GM18502 (cell line): ENCODE data around the gene MRPS30.
"Not testable (repeated sequence)": the region's sequence is repeated elsewhere in the genome, so short reads cannot be mapped to it uniquely, and the experiment has no call there.

Experiments used
- ATAC-seq: cut with Tn5 transposase; IDR thresholded peaks from one replicate; pipeline ENCODE4 v1.9.1; 2021; ENCODE audit warnings: mild to moderate bottlenecking; ENCODE audit not compliant: unreplicated experiment, poor library complexity

The MRPS30 gene

DNA sequence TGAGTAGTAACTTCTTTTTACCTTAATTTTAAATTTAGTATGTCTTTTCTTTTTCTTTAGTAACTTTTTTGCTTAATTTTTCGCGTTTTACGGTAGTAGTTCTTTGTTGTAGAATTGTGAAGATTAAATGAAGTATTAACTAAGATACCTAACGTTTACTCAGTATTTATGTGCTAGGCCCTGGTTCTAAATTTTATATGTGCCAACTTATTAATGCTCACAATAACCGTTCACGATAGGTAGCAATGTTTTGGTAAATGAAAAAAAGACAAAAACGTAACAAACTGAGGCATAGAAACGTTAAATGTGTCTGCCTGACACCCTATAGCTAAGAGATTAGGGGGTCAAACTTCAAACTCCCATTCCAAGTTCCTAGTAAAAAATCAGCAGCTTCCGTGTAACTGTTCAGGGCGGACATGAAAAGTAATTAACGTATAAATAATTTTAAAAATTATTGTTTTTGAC is 1.2 kb downstream of the MRPS30 start:
- ATAC-seq, result no peak

DNA sequence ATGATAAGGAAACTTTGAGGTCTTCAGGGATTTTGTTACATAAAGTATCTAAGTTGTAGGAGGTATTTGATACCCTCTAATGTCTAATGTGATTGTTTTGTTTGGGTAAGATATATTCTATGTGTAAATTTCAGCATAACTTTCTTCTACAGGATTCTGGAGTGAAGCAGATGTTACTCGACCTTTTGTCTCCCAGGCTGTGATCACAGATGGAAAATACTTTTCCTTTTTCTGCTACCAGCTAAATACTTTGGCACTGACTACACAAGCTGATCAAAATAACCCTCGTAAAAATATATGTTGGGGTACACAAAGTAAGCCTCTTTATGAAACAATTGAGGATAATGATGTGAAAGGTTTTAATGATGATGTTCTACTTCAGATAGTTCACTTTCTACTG is 6.0 kb downstream of the MRPS30 start:
- no peak for ATAC-seq

DNA sequence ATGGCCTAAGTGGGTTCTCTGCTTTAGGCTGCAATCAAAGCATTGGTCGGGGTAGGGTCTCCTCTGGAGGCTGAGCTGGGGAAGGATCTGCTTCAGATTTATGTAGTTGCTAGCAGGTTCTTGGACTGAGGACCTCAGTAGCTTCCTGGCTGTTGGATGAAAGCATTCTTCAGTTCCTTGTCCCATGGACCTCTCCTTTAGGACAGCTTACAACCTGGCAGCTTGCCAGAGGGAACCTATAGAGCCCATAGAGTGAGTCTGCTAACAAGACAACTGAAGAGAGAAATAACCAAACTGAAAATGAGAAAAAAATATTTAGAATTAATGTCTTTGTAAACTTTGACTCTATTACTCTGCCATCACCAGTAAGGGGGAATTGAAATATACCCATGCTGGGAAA is 12.4 kb downstream of the MRPS30 start:
- ATAC-seq, result no peak

DNA sequence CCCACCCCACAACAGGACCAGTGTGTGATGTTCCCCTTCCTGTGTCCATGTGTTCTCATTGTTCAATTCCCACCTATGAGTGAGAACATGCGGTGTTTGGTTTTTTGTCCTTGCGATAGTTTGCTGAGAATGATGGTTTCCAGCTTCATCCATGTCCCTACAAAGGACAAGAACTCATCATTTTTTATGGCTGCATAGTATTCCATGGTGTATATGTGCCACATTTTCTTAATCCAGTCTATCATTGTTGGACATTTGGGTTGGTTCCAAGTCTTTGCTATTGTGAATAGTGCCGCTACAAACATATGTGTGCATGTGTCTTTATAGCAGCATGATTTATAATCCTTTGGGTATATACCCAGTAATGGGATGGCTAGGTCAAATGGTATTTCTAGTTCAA is 15.9 kb downstream of the MRPS30 start:
- not testable (repeated sequence) for ATAC-seq

DNA sequence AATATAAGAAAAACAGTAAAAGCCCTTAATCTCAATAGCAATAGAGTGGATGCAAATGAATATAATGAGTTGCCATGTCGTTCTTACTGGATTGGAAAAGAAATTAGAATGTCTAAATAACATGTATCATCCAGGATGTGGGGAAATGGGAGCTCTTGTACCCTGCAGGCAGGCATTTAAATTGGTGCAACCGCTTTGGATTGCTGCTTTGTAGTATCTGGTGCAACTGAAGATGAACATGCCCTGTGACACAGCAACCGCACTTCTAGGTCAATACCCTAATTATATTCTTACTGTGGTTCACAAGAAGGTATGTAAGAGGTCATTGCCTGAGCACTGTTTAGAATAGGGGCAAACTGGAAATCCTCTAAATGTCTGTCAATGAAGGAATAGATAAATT is 18.9 kb downstream of the MRPS30 start:
- ATAC-seq, result no peak

DNA sequence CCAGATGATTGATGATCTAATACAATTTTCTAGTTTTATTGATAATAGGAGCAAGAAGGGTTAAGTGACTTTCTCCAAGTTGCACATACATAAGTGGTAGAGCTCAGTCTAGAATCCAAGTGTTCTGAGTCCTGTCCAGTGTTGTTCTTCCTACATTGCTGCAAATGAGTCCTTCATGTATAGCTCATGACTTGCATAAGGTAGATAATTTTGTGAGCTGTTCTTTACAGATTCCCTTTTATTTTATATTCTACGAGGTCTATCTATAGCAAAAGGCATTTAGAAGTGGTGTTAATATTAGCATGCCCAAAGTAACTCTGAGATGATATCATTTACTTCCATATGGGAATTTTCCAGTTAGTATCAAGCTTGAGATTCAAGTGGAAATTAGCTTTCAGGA is 20.0 kb downstream of the MRPS30 start:
- ATAC-seq, result no peak

DNA sequence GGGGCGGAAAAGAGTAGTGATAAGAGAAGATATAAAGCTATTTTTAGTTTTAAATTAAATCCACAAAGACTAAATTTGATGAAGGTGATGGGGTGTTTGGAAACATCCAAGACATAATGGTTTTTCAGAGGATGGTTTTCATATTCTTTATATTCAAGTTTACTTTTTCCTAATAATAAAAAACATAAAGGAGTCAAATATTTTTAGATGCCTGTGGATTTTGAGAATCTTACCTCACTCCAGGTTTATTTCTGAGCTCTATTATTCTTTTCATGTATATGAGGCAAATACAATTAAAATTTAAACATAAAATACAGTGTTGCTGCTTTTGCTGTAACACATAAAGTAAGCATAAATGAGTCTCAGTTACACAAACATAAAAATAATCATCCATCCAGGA is 22.2 kb downstream of the MRPS30 start:
- no peak for ATAC-seq

DNA sequence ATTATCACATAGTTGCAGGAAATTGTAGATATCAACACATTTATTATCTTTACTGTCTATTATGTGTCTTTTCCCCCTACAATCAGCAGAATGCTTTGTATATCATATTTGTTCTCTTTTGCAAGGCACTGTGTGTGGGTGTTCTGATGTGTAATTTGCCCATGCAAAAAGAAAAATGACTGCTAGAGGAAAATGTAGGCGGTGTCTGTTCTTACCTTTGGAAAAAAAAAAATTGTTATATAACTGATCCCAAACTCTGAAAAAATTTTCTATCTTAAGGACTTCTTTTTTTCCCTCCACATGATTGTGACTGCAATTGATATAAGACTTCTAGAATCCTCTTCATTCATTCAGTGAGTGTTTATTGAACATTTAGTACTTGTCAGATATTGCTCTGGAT is 24.5 kb downstream of the MRPS30 start:
- ATAC-seq, result no peak

DNA sequence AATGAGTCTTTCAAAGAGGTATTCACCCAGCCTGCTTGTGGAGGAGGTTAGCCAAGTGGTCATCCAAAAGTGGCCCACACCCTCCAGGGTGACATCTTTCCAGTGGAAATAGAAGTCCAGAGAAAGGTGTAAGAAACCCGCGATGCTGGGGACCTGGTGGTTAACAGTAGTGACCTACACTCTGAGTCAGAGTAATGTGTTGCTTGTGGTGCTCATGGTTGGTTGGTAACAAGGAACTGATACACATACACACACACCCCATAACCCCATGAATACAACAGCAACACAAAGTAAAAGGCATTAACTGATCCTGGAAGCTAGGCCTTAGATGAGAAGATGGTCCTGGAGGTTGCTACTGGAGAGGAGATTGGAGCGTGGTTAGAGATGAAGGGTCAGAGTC is 26.9 kb downstream of the MRPS30 start:
- ATAC-seq, result no peak

DNA sequence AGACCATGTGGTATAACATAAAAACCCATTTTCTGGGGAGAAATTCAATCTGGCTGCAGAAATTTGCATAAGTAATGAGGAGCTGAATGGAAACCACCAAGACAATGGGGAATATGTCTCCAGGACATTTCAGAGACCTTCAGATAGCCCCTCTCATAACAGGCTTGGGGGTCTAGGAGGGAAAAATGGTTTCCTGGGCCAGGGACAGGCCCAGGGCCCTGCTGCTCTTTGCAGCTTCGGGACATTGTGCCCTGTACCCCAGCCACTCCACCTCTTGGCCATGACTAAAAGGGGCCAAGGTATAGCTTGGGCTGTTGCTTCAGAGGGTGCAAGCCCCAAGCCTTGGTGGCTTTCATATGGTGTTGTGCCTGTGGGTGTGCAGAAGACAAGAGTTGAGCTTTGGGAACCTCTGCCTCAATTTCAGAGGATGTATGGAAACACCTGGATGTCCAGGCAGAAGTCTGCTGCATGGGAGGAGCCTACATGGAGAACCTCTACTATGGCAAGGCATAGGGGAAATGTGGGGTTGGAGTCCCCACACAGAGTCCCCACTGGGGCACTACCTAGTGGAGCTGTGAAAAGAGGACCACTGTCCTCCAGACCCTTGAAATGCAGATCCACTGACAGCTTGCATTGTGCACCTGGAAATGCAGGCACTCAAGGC is 30.4 kb downstream of the MRPS30 start:
- no peak for ATAC-seq

DNA sequence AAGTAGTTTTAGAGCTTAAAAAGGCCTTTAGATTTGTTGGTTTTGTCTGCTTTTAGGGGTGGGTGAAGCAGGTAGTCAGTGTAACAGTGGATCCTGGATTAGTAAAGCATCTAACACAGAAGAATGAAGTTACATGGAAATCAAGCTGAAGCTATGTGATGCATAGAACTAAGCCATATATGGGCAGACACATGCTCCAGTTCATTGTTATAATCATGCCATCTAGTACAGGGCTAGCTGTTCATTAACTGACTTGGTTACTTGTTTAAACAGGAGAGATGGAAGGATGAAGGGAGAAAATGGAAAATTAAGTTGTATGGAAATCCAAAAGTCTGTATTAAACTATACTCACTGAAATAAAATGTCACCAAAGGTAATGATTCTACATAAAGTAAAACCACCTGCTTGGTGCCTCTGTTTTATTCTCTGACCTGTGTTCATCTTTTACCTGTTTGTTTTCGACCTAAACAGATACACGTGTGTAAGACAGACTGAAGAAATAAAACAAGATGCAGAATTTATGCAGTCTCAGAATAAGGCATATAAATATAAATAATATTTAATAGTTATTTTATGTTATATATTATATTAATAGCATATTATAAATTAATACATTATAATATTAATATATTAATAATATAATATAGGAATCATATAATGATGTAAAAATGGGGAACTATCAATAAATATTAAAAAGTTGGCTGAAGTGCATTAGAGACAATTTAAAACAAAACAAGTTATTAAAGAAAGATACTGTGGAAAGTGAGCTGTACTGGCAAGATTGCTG is 33.9 kb downstream of the MRPS30 start:
- ATAC-seq, result no peak

DNA sequence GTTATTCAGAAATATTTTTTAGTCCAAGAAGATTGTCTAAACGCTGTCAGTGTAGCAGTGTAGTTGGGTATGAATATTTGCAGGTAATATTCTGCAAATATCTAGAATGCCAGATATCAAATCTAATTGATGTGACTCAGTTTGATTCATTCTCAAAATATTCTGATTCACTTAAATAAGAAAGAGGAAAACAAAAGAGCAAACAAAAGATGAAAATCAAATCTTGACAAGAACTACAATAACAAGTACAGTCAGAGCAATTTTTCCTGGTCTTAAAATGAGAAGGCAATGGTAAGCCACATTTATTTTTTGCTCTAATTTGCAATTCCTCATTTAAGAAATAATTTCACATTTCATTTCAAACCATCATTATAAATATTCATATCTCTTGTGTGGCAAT is 36.0 kb downstream of the MRPS30 start:
- ATAC-seq, result no peak

DNA sequence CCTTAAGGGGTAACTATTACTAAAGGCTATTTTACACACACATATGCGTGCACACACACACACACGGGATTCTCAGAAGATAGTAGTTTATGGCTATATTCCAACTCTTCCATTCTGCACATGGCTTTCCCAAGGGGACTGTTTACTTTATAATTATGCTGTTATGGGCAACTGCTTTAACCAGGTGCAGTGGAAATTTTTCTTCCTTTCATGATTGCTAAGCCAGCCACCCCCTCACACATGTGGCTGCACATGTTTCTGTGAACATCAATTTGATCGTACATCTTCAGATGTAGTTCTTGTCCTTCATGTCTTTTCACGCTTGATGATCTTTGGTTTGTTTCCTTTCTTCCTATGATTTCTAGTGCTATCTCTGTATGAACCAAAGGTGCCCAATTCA is 37.0 kb downstream of the MRPS30 start:
- no peak for ATAC-seq

DNA sequence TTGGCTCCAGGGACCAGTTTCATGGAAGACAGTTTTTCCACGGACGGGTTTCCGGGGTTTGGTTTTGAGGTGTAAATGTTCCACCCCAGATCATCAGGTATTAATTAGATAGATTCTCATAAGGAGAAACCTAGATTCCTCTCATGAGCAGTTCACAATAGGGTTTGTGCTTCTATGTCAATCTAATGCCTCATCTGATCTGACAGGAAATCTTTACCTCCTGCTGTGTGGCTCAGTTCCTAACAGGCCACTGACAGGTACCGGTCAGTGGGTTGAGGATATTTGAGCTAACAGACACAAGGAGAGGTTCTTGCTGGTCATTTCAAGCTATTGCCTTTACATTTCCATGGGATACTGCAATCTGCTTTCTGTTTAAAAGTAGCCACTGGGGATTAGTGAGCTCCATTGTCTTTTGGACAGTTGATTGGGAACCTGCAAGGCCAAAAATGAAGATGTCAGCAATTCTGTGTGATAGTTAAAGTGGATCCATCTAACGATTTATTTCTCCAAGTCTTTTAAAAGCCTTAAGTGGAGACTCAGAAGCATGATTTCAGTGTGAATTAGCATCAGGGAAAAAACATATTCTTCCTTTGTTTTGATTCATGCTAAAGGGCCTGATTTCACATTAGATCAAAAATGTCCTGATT is 38.6 kb downstream of the MRPS30 start:
- no peak for ATAC-seq

DNA sequence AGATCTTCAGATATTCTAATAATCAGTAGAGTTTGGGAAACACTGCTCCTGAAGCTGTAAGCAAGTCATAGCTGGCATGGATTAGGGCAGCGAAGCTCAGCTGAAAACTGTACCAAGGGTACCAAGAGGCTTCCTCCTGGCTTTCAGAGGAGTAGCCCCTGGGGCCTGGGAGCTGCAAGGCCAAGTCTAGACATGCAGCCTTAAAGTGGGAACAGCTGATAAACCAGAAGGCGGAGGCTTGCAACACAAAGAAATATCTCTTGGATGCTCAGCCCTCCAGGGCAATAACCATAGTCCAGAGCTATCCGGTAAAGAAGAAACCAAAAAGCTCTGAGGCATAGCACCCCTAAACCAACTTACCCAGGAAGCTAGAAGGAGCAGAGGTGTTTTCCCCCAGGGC is 51.5 kb downstream of the MRPS30 start:
- no peak for ATAC-seq

DNA sequence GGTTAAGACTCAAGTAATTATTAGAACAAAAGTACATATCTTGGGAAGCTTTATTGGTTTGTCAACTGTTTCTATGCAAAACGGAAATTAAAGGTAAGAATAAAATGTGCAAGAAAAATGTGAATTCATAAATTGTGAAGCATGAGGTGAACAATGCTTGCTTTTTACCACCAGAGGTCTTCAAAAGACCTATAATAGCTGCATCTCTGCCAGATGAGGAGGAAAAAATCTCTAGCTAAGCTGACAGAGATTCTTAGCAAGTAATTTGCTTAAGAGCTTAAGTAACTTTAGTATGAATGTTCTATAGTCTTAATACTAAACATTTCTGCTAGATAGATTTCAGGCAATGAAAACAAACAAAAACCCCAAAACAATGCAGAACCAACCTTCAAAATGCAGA is 54.1 kb downstream of the MRPS30 start:
- ATAC-seq, result peak; percentile 79
